ENCODE results near the gene OPCML. TPM values are rescaled to one million over a fixed set of nuclear protein-coding genes. Genes with fewer than 3 reads are reported as not detected.

OPCML gene
- total and polyA plus RNA-seq, 2 donors (not counting 1 experiment from before 2014, with no cell fraction given): not detected

DNA sequence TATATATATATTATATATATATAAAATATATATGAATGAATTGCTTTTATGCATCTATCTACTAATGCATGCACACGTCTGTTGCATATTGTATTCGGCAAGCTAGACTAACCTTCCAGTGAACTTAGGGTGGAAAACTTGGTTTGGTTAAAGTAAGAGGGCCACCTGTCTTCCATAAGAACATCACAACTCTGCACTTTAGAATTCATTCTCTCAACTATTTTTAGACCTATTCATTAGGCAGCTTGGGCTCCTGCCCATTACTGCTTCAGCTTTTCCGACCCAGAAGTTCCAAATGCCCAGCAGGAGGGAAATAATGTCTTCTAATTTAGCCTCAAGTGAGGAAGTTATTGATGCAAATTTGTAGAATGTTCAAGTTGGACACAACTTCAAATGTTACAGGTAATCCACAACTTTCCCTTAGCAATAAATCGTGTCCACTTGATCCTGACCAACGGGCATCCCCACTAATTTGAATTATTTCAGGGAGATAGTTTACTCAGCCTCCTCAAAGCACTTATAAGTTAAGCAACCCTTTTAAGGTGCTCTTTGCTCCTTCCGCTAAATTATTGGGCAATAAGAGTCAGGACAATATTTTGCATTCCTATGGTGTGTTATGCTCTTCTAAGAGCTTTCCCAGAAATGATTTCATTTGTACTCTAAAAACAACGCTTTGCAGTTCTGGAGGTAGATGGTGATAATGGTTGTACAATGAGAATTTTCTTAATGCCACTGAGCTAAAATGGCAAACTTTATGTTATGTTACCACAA lies 132.3 kb downstream of the OPCML start:
- POLR2A ChIA-PET: no interaction called here
- no peaks in the 10 kb centered on the region for H3K4me1 ChIP-seq (ENCODE audit: control insufficient read depth in 2 of 2, insufficient read depth in 2 of 2, low read length in 2 of 2)
- WGBS (ENCODE audit: insufficient coverage): no CpG with 5 or more reads among the region's 7 CpGs
- no peaks in the 10 kb centered on the region for H3K27me3 ChIP-seq (replicated peaks in 1 of 4; ENCODE audit: control extremely low read depth in 1 of 4, control insufficient read depth in 3 of 4, insufficient read depth in 4 of 4, low read length in 3 of 4)
- H3K4me3 Mint-ChIP-seq: no peak overlapping the region
- H3K27me3 Mint-ChIP-seq: no peaks in the 10 kb centered on the region
- H3K4me3 ChIP-seq (ENCODE audit: control extremely low read depth in 1 of 5, extremely low read depth in 1 of 5, insufficient read depth in 1 of 5, low read depth in 2 of 5, low read length in 4 of 5): no peak overlapping the region
- no peak overlapping the region for H3K27ac ChIP-seq (ENCODE audit: low read length in 2 of 2)
- no peaks in the 10 kb centered on the region for H3K9me3 Mint-ChIP-seq (ENCODE audit: insufficient read depth)
- H3K9me3 ChIP-seq (ENCODE audit: control extremely low read depth in 1 of 3, control insufficient read depth in 2 of 3, insufficient read depth in 1 of 3, low read length in 2 of 3): peaks cover 0 to 3% (median 0%) of the 10 kb centered on the region in 3 donors
- CTCF ChIA-PET: no interaction called here
- H3K27ac Mint-ChIP-seq: no peak overlapping the region
- no peaks in the 10 kb centered on the region for H3K79me2 ChIP-seq (ENCODE audit: control insufficient read depth, insufficient read depth, low read length)
- intact Hi-C loops (cut with micrococcal nuclease): no loop called here
- no peak overlapping the region for H3K4me2 ChIP-seq (replicated peaks; ENCODE audit: low read depth, low read length, poor library complexity, severe bottlenecking)
- no peaks in the 10 kb centered on the region for H4K20me1 ChIP-seq (ENCODE audit: control insufficient read depth, insufficient read depth, low read length, poor library complexity, severe bottlenecking)
- H3K4me1 Mint-ChIP-seq: no peaks in the 10 kb centered on the region
- H3K36me3 ChIP-seq (replicated peaks in 1 of 2; ENCODE audit: control extremely low read depth in 1 of 2, control insufficient read depth in 1 of 2, extremely low read depth in 1 of 2, insufficient read depth in 2 of 2, low read length in 1 of 2): no peaks in the 10 kb centered on the region
- no peak overlapping the region for H2AFZ ChIP-seq (ENCODE audit: insufficient read depth, low read depth, low read length, poor library complexity, severe bottlenecking)
- TF ChIP-seq EZH2 (IDR thresholded peaks at IDR 0.05; ENCODE audit: borderline replicate concordance, insufficient read depth, low read depth, low read length, poor library complexity, severe bottlenecking): no peak
- TF ChIP-seq, protein P1, sequence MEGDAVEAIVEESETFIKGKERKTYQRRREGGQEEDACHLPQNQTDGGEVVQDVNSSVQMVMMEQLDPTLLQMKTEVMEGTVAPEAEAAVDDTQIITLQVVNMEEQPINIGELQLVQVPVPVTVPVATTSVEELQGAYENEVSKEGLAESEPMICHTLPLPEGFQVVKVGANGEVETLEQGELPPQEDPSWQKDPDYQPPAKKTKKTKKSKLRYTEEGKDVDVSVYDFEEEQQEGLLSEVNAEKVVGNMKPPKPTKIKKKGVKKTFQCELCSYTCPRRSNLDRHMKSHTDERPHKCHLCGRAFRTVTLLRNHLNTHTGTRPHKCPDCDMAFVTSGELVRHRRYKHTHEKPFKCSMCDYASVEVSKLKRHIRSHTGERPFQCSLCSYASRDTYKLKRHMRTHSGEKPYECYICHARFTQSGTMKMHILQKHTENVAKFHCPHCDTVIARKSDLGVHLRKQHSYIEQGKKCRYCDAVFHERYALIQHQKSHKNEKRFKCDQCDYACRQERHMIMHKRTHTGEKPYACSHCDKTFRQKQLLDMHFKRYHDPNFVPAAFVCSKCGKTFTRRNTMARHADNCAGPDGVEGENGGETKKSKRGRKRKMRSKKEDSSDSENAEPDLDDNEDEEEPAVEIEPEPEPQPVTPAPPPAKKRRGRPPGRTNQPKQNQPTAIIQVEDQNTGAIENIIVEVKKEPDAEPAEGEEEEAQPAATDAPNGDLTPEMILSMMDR (IDR thresholded peaks at IDR 0.05): no peak
- ATAC-seq (ENCODE audit: low read depth) (no peak), DNase-seq (no peak)
- H3K9ac ChIP-seq (ENCODE audit: low read length): no peak overlapping the region

DNA sequence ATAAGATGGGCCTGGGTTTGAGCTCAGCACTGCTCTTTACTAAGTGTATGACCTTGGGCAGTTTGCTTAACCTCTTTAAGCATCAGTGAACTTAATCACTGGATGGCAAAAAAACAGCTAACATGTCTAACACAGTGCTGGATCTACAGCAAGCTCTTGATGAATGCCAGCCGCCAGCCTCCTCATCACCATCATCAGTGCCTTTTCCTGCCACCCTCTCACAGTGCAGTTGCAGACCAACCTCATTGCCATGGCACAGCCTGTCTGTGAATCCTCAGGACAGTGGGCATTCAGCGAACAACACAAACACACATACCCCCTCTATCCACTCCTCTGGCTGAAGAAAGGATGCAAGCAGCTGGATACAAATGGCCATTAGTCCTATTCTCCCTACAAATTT lies 133.0 kb downstream of the OPCML start:
- Mint-ChIP-seq H3K4me3 (no peak overlapping the region), H3K4me1 (no peaks in the 10 kb centered on the region), H3K27ac (no peak overlapping the region), H3K27me3 (no peaks in the 10 kb centered on the region), H3K9me3 (ENCODE audit: insufficient read depth) (no peaks in the 10 kb centered on the region)
- Histone ChIP-seq H3K79me2 (ENCODE audit: control insufficient read depth, insufficient read depth, low read length) (no peaks in the 10 kb centered on the region), H4K20me1 (ENCODE audit: control insufficient read depth, insufficient read depth, low read length, poor library complexity, severe bottlenecking) (no peaks in the 10 kb centered on the region), H3K9me3 (ENCODE audit: control extremely low read depth in 1 of 3, control insufficient read depth in 2 of 3, insufficient read depth in 1 of 3, low read length in 2 of 3) (peaks cover 0 to 3% (median 0%) of the 10 kb centered on the region in 3 donors), H3K27ac (ENCODE audit: low read length in 2 of 2) (no peak overlapping the region), H3K9ac (ENCODE audit: low read length) (no peak overlapping the region), H3K36me3 (replicated peaks in 1 of 2; ENCODE audit: control extremely low read depth in 1 of 2, control insufficient read depth in 1 of 2, extremely low read depth in 1 of 2, insufficient read depth in 2 of 2, low read length in 1 of 2) (no peaks in the 10 kb centered on the region), H2AFZ (ENCODE audit: insufficient read depth, low read depth, low read length, poor library complexity, severe bottlenecking) (no peak overlapping the region), H3K4me3 (ENCODE audit: control extremely low read depth in 1 of 5, extremely low read depth in 1 of 5, insufficient read depth in 1 of 5, low read depth in 2 of 5, low read length in 4 of 5) (no peak overlapping the region), H3K4me2 (replicated peaks; ENCODE audit: low read depth, low read length, poor library complexity, severe bottlenecking) (no peak overlapping the region), H3K27me3 (replicated peaks in 1 of 4; ENCODE audit: control extremely low read depth in 1 of 4, control insufficient read depth in 3 of 4, insufficient read depth in 4 of 4, low read length in 3 of 4) (no peaks in the 10 kb centered on the region), H3K4me1 (ENCODE audit: control insufficient read depth in 2 of 2, insufficient read depth in 2 of 2, low read length in 2 of 2) (no peaks in the 10 kb centered on the region)
- ChIA-PET CTCF (no interaction called here), POLR2A (no interaction called here)
- DNase-seq (no peak), ATAC-seq (ENCODE audit: low read depth) (no peak)
- 91% methylated on average over 2 of the region's 2 CpGs for WGBS (ENCODE audit: insufficient coverage)
- intact Hi-C loops (cut with micrococcal nuclease): no loop called here
- TF ChIP-seq EZH2 (IDR thresholded peaks at IDR 0.05; ENCODE audit: borderline replicate concordance, insufficient read depth, low read depth, low read length, poor library complexity, severe bottlenecking): no peak
- TF ChIP-seq, protein P1 (IDR thresholded peaks at IDR 0.05): no peak
